GM19324 (cell line): ENCODE results near the gene IL7R.
"Not testable (repeated sequence)": the region's sequence is repeated elsewhere in the genome, so short reads cannot be mapped to it uniquely, and the experiment has no call there.

Experiments
- ATAC-seq: cut with Tn5 transposase; IDR thresholded peaks from one replicate; pipeline ENCODE4 v1.9.1; 2021; ENCODE audit warnings: mild to moderate bottlenecking, moderate library complexity; ENCODE audit not compliant: unreplicated experiment, low FRiP score

The IL7R gene

DNA sequence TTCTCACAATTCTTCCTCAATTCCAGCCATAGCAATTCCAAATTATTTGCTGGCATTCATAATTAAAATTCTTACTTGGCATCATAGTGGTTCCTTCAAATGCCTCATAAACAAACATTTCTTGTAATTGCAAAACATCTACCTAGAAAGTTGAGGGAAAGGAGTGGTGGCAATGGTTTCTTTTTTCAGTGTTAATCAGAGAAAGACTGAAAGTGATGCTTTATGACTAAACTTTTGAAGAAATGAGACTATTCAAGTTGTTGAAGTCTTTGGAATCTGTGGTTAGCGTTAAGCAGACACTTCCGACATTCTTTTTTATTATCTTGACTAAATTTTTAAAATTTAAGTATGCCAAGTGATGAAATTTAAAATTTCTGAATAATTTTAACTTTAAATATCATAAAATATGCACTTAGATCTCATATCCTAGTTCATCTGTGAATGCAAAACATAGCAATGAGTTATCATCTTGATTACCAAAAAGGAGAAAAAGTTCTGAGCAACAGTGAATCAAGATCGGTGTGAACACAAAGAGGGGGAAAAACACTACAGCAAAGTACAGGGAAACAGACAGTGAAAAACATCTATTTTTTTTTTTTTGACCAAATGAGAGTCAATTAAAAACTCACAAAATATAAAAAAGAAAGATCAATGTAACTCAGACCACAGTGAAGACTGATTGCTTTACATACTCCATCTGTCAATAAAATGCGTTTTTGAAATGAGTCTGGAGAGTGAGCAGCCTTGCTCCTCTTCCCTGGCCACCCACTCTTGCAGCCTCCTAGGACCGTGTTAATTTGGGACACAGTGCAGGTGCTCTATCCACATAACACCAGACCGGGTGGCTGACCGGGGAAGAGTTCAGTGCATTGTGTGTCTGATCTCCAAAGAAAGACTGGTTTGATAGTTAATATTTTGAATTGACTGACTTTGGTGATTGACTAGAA is 20.6 kb upstream of the IL7R start:
- no peak for ATAC-seq

DNA sequence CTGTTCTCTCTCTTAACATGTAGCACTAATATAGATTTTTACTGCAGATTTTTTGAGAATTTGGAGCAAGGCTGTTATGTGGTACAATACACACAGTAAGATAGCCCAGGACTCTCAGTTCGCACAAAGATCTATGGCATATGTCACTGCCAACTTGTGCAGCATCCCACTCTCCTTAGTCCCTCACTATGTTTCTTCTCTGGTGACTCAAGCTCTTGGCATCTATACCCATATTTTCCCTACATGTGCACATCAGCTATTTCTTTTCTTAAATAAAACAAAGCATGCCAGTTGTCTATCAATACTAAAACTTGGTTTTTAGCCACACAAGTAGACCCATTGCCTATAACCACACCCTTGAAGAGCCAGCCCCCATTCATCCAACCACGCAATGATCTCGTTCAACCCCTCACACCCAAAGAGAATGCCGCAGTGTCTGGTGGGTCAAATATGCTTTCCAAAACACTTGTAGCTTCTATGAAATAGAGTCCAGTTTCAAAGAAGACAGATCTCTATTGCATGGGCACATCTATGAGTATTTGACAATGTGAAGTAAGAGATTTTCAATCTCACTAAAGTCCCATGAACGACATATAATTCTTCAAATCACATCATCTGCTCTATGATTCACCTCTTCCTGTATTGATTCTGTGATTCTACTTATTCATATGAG is 18.2 kb upstream of the IL7R start:
- ATAC-seq: no peak

GRCh38 chr5:35842856-35843255 is 13.8 kb upstream of the IL7R start:
- ATAC-seq: no peak

- not testable (repeated sequence) for ATAC-seq
Observed at GRCh38 chr5:35845508-35845907, 11.2 kb upstream of the IL7R start.

DNA sequence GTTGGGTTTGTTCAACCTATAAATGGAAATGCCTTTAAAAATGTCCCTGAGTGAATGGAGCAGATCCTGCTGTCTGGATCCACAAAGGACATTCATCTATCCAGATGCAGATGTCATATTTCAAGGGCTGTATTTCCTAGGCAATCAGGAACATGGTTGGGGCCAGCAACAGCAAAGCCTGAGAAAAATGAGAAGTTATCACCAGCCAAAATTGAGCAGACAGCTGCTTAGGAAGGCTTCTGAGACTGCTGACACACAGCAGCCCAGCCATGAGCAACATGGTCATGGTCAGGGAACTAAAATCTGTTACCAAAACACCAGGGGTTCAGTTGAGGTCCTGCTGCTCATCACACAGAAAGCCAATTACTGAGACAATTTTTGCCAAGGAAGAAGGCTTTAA is 9.2 kb upstream of the IL7R start:
- no peak for ATAC-seq

GRCh38 chr5:35847961-35848360 is 8.7 kb upstream of the IL7R start:
- ATAC-seq: no peak

- no peak for ATAC-seq
Observed at GRCh38 chr5:35849860-35850259, 6.8 kb upstream of the IL7R start.

GRCh38 chr5:35850967-35851680 is 5.6 kb upstream of the IL7R start:
- ATAC-seq: no peak

DNA sequence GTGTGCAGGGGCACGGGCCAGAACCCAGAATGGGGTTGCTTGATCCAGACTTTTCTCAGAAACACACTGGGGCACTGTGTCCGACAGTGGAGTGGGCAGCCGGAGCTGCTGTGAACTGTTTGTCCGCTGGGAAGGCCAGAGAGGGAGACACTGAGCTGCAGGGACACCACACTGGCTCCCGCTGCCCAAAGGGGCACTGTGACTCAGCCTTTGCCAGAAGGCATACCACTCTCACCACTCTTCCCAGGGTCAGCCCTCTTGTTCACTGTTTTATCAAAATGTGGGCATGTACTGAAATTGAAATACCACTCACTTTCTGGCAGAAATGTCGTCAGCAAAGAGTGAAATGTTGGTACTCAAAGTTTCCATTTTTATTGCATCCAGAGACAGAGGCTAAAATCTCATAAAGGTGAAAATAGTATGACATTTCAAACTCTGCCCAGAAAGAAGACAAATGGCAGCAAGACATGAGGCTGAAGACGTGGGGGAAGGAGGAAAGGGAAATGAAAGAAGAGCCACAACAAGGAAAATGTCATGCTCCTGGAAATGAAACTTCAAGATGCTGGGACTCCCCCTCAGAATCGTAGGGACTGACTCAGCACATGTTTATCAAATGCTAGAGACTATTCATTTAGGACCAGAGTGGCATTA is 4.5 kb upstream of the IL7R start:
- no peak for ATAC-seq

DNA sequence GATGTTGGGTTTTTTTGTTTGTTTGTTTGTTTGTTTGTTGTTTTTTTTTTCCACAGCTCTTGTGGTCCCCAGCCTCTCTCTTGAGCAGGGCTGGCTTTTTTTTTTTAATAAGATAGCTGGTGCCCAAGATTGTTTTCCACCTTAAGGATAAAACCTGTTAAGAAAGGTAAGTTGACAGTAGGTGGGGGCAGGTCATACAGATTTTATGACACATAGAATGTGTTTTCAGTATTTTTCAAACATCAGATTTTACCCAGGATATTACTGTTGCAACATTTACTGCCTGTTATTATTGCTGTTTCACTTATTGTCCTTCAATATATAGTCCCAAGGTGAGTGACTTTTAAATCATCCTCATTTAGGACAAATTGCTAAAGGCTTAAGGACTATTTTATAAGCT is 3.9 kb upstream of the IL7R start:
- ATAC-seq: no peak

GRCh38 chr5:35853631-35854030 is 3.1 kb upstream of the IL7R start:
- no peak for ATAC-seq

GRCh38 chr5:35854248-35854647 is 2.4 kb upstream of the IL7R start:
- ATAC-seq: no peak

GRCh38 chr5:35855187-35855586 is 1.5 kb upstream of the IL7R start:
- ATAC-seq: no peak

DNA sequence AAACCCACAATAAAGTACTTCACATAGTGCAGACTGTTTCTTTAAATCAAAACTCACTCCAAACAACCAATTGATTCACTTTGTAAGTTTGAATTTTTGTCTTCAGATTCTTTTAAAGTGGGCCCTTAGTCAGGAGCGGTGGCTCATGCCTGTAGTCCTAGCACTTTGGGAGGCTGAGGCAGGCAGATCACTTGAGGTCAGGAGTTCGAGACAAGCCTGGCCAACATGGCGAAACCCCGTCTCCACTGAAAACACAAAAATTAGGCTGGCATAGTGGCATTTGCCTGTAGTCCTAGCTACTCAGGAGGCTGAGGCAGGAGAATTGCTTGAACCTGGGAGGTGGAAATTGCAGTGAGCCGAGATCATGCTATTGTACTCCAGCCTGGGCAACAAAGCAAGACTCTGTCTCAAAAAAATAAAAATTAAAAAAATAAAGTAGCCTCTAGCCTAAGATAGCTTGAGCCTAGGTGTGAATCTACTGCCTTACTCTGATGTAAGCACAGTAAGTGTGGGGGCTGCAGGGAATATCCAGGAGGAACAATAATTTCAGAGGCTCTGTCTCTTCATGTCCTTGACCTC is 416 bp upstream of the IL7R start:
- ATAC-seq: not testable (repeated sequence)

GRCh38 chr5:35857606-35858205 is 1.0 kb downstream of the IL7R start:
- no peak for ATAC-seq

GRCh38 chr5:35859101-35859661 is 2.5 kb downstream of the IL7R start:
- ATAC-seq: no peak

GRCh38 chr5:35860686-35861085 is 4.0 kb downstream of the IL7R start:
- ATAC-seq: no peak

- ATAC-seq: no peak
Observed at GRCh38 chr5:35861718-35862117, 5.0 kb downstream of the IL7R start.

DNA sequence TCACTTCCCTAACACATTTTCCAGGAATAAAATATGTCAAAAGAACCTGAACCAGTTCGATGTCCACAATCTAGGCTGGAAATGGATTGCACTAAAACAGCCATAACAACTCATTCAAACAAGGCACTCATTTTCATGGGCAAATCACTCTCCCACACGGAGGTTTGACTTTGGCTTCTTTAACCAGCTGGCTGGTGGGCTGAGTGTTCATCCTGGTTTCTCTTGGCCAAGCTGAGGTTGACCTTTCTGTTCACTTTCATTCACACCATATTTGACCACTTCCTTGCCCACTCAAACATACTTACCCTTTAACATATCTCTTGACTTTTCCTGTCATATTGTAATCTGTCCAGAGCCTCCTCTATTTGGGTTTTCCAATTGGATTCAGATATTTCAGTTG is 5.4 kb downstream of the IL7R start:
- no peak for ATAC-seq

- ATAC-seq: no peak
Observed at GRCh38 chr5:35863159-35863558, 6.5 kb downstream of the IL7R start.
